Hematopoietic multipotent progenitor cell treated with erythropoietin and hydrocortisone succinate and interleukin-3 and kit ligand, for 15 days (in vitro differentiated cells): ENCODE data around the gene TBCB.
"Not testable (repeated sequence)": the region's sequence is repeated elsewhere in the genome, so short reads cannot be mapped to it uniquely, and the experiment has no call there.

Source experiments
- DNase-seq: peaks from one replicate; pipeline ENCODE4 v3.0.0-alpha.2; 2015; ENCODE audit warnings: low spot score

The TBCB gene

GRCh38 chr19:36115453-36116343 lies at the start of gene TBCB:
TSS of gene TBCB (plus strand) at chr19:36115468. CDS start at chr19:36115561, 93 bp downstream.
- no peak for DNase-seq

GRCh38 chr19:36067681-36068080 lies 47.6 kb upstream of the TBCB start:
- DNase-seq, result no peak

GRCh38 chr19:36068810-36069499 lies 46.3 kb upstream of the TBCB start:
- not testable (repeated sequence) for DNase-seq

- no peak for DNase-seq
These were observed 43.2 kb upstream of the TBCB start for GRCh38 chr19:36072081-36072480.

- no peak for DNase-seq
These were observed 42.0 kb upstream of the TBCB start for GRCh38 chr19:36073121-36073876.

GRCh38 chr19:36079389-36079945 lies 35.8 kb upstream of the TBCB start:
- no peak for DNase-seq

GRCh38 chr19:36081385-36081784 lies 33.9 kb upstream of the TBCB start:
- no peak for DNase-seq

- DNase-seq, result no peak
These were observed 33.4 kb upstream of the TBCB start for GRCh38 chr19:36081894-36082293.

- DNase-seq, result no peak
These were observed 32.4 kb upstream of the TBCB start for GRCh38 chr19:36082916-36083315.

- no peak for DNase-seq
These were observed 30.8 kb upstream of the TBCB start for GRCh38 chr19:36084231-36085009.

- DNase-seq, result no peak
These were observed 28.9 kb upstream of the TBCB start for GRCh38 chr19:36086326-36086725.

GRCh38 chr19:36089847-36090246 lies 25.4 kb upstream of the TBCB start:
- DNase-seq, result no peak

- DNase-seq, result no peak
These were observed 24.2 kb upstream of the TBCB start for GRCh38 chr19:36090910-36091695.

- DNase-seq, result no peak
These were observed 22.7 kb upstream of the TBCB start for GRCh38 chr19:36092566-36092965.

GRCh38 chr19:36093146-36093662 lies 22.1 kb upstream of the TBCB start:
- DNase-seq, result no peak

- no peak for DNase-seq
These were observed 21.6 kb upstream of the TBCB start for GRCh38 chr19:36093687-36094086.

- DNase-seq, result no peak
These were observed 18.2 kb upstream of the TBCB start for GRCh38 chr19:36097036-36097435.

GRCh38 chr19:36099166-36099785 lies 16.0 kb upstream of the TBCB start:
- no peak for DNase-seq

- peak; percentile 81 for DNase-seq
These were observed 14.8 kb upstream of the TBCB start for GRCh38 chr19:36100476-36100875.
